NCI-H2029 treated with DMSO at 0.1 percent for 48 hours (cell line): ENCODE results near the gene PHEX.
"Not testable (repeated sequence)": the region's sequence is repeated elsewhere in the genome, so short reads cannot be mapped to it uniquely, and the experiment has no call there.

Source experiments
- DNase-seq: peaks from one replicate; lab custom pipeline; 2025; lab: John Stamatoyannopoulos, UW

The PHEX gene

DNA sequence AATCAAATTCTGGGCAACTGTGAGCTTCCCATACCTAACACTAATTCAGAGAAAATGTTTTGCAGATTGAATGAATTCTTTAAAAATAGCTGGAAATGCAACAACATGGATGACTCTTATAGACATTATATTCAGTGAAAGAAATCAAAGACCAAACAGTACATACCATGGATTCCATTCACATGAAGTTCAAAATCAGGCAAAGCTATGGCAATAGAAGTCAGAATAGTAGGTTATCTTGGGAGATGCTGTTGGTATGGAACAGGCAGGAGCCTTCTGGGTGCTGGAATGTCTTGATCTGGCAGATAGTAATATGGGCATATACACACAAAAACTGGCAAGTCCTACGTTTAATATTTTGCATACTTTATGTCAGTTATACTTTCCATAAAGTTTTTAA, 215.0 kb downstream of the PHEX start:
- DNase-seq, result no peak

DNA sequence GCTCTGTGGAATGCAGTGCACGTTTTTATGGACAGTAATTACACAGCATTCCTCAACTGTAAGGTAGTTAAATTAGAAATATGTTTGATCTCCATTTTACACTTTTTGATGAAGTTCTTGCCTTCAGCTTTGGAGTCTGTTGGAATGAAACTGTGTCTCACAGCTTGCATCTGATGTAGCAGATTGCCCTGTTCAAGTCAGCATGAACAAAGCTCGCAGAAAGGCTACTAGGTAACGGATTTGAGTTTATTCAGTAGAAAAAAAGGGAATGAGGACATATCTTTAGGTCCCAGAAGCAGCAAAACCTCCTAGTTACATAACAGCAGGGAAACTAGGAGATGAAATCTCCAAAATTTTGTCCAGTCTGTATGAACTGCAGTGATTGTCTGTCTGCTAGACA, 216.3 kb downstream of the PHEX start:
- no peak for DNase-seq

DNA sequence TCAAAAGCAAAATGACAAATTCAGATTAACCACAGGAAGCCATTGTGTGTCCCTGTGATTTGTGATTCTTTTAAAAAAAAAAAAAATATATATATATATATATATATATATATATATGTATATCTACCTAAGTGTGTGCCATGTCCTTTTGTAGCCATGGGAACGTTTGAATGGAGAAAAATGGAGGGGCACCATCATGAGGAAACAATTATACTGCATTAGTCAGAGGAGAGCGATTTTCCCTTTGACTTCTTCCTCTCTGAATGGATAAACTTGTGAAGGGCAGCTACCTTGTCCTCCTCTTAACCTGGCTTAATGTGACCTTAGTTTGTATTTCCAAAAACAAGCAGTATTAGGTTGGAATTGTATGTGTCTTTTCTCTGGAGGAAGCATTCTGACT, 217.2 kb downstream of the PHEX start:
- no peak for DNase-seq

DNA sequence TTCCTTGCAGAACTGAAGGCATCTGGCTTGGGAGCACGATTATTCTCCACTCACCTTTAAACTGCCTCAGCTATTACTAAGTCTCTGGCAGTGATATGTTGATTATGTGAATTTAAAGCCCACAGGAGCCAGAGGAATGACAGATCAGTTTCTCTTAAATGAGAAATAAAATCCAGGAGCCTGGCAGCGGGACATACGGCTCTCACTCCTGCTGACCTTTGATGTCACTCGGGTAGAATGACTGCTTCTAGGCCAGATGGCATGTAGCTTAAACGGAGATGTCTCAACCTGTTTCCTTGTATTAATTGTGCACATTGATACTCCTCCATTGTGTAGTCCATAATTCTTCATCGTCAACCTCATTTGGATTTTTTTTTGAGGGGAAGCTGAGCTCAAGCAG, 236.6 kb downstream of the PHEX start:
- no peak for DNase-seq

DNA sequence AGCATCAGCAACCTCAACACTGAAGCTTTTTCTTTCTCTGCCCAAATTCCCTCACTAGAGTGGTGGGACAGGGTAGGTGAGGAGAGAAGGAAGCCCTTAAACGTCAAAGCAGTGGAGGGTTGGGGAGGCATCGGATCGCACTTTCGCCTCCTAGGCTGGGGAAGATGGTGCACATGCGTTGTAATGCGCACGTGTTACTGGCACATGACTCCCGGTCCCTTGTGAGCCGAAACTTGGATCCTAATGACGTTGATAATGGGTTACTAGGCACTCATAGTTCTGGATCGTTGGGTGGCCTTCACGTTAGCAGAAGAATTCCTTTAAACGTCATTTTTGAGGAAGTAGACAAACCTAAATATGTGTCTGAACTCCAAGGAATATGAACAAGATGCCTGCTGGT, 240.5 kb downstream of the PHEX start, which contains the start of gene CBLL2:
CBLL2 (plus strand) TSS at position 301 of the 400 bp plus-strand sequence; CDS start at position 380, 79 bp downstream.
- no peak for DNase-seq

DNA sequence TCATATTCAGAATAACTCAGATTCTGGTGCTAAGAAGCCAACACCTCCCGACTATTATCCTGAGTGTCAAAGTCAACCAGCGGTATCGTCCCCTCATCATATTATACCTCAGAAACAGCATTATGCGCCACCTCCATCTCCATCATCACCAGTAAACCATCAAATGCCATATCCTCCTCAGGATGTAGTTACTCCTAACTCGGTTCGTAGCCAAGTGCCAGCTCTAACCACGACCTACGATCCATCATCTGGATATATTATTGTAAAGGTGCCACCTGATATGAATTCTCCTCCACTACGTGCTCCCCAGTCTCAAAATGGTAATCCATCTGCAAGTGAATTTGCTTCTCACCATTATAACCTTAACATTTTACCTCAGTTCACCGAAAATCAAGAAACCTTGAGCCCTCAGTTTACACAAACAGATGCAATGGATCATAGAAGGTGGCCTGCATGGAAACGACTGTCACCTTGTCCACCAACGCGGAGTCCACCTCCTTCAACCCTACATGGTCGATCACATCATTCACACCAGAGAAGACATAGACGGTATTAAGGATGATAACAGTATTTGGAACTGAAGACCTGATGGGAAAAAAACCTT, 241.7 kb downstream of the PHEX start:
- DNase-seq, result no peak

DNA sequence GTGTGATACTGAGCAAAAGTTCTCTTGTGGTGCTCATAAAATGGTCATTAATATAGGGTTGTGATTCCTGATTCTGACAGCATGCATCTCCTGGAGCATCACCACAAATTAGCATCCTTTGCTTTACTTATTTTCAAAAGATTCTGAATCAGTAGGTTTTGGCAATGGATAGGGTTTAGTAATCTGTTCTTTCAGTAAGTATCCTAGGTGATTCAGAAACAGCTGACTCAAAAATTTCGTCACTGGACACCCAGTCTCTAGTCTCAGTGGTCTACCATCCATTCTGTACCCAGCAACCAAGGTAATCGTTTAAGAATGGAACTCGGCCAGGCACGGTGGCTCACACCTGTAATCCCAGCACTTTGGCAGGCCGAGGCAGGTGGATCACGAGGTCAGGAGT, 244.7 kb downstream of the PHEX start:
- DNase-seq, result no peak

DNA sequence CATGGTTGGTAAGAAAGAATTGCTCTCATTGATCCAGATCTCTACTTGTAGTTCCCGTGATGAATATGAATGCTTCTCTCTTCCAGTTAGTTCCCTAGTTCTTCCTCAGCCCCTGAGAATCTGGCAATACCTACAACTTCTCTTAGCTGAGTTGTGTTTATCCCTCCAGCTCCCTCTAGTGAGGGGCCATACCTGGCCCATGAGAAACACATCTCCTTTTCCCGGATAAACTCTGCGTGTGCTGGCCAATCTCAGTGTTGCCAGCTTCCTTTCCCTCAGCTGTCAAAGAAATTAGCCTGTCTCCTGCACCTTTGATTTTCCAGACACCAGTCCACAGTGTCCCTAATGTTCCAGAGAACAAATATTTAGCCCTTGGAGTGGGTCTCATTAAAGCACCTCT, 246.2 kb downstream of the PHEX start:
- no peak for DNase-seq

DNA sequence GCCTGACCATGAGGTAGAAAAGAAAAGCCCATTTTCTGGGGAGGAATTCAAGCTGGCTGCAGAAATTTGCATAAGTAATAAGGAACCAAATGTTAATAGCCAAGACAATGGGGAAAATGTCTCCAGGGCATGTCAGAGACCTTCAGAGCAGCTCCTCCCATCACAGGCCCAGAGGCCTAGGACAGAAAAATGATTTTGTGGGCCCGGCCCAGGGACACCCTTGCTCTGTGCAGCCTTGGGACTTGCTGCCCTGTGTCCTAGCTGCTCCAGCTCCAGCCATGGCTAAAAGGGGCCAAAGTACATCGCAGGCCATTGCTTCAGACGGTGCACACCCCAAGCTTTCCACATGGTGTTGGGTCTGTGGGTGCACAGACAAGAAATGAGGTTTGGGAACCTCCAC, 257.1 kb downstream of the PHEX start:
- not testable (repeated sequence) for DNase-seq

DNA sequence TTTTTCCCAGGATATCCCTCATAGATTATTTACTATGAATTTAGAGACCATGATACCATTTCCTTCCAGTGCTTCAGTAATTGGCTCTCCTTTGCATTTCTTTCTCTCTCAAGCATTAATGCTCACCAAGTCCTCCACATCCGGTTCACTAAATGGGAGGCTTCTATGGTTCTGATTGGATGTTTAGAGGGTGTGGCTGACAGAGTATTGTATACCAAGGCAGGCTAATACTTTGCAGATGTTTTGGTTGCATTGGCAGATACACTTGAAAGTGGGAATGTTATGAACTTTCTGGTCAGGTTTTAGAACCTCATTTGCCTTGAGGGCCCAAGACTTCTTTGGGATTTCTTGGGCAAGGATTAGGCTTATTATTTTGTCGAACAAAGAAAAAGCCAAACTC, 264.7 kb downstream of the PHEX start:
- DNase-seq, result no peak

DNA sequence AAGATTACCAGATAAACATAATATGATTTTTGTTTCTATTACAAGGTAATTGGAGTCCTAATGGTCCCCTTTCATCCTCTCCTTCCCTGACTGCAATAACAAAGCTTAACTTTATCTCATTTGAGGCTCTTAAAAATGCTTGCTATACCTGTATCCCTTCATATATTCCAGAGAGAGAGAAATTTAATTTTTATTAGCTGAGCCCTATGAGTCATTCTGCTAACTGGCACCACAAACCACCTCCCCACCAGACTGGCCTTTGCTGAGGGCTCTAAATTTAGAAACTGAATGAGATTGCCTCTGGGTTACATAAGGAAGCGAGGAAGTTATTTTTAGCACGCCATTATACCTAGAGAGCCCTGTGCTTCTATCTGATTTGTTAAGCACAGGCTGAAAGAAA, 268.0 kb downstream of the PHEX start:
- peak; percentile 19 for DNase-seq
